Right forelimb (tissue), 1 donor: ENCODE results near the gene SLC1A7.
"Not testable (repeated sequence)": the region's sequence is repeated elsewhere in the genome, so short reads cannot be mapped to it uniquely, and the experiment has no call there.

Experiments
- DNase-seq: peaks from one replicate; pipeline ENCODE4 v3.0.0-alpha.2; 2018

SLC1A7 gene

GRCh38 chr1:53142226-53142853, at the start of gene SLC1A7:
Gene SLC1A7 (minus strand): TSS chr1:53142638. CDS start chr1:53142449, 189 bp downstream.
- no peak for DNase-seq

GRCh38 chr1:53190210-53190611, 47.8 kb upstream of the SLC1A7 start:
- DNase-seq: no peak

- no peak for DNase-seq
Observed at GRCh38 chr1:53189061-53189460, 46.6 kb upstream of the SLC1A7 start.

- DNase-seq: no peak
Observed at GRCh38 chr1:53188099-53188498, 45.7 kb upstream of the SLC1A7 start.

GRCh38 chr1:53187401-53187800, 45.0 kb upstream of the SLC1A7 start:
- no peak for DNase-seq

- no peak for DNase-seq
Observed at GRCh38 chr1:53186533-53186932, 44.1 kb upstream of the SLC1A7 start.

- not testable (repeated sequence) for DNase-seq
Observed at GRCh38 chr1:53185955-53186297, 43.5 kb upstream of the SLC1A7 start.

GRCh38 chr1:53183095-53183990, 40.9 kb upstream of the SLC1A7 start:
- no peak for DNase-seq

- DNase-seq: no peak
Observed at GRCh38 chr1:53182716-53183094, 40.3 kb upstream of the SLC1A7 start.

GRCh38 chr1:53182111-53182593, 39.7 kb upstream of the SLC1A7 start:
- DNase-seq: peak; percentile 85

GRCh38 chr1:53180951-53181350, 38.5 kb upstream of the SLC1A7 start:
- DNase-seq: no peak

- DNase-seq: no peak
Observed at GRCh38 chr1:53180226-53180625, 37.8 kb upstream of the SLC1A7 start.

GRCh38 chr1:53176452-53177208, 34.2 kb upstream of the SLC1A7 start:
- peak; percentile 55 for DNase-seq

GRCh38 chr1:53174971-53175913, 32.8 kb upstream of the SLC1A7 start:
- DNase-seq: no peak

GRCh38 chr1:53172426-53173128, 30.1 kb upstream of the SLC1A7 start:
- no peak for DNase-seq

GRCh38 chr1:53166912-53167311, 24.5 kb upstream of the SLC1A7 start:
- DNase-seq: no peak

GRCh38 chr1:53166366-53166765, 23.9 kb upstream of the SLC1A7 start:
- DNase-seq: no peak

- DNase-seq: no peak
Observed at GRCh38 chr1:53165408-53165961, 23.0 kb upstream of the SLC1A7 start.

GRCh38 chr1:53163291-53163768, 20.9 kb upstream of the SLC1A7 start:
- no peak for DNase-seq

GRCh38 chr1:53162621-53163020, 20.2 kb upstream of the SLC1A7 start:
- DNase-seq: no peak

GRCh38 chr1:53160924-53161378, 18.5 kb upstream of the SLC1A7 start:
- DNase-seq: no peak
